GM19239 (cell line): ENCODE results near the gene GLIPR1L1.
"Not testable (repeated sequence)": the region's sequence is repeated elsewhere in the genome, so short reads cannot be mapped to it uniquely, and the experiment has no call there.

Source experiments
- DNase-seq: peaks from one replicate; pipeline ENCODE4 v3.0.0; 2011; ENCODE audit warnings: low spot score; ENCODE audit not compliant: insufficient read length
- FAIRE-seq: peaks from 2 replicates; lab custom pipeline; 2011; peaks lifted over from hg19 to GRCh38; lab: Jason Lieb, UNC

GLIPR1L1 gene

DNA sequence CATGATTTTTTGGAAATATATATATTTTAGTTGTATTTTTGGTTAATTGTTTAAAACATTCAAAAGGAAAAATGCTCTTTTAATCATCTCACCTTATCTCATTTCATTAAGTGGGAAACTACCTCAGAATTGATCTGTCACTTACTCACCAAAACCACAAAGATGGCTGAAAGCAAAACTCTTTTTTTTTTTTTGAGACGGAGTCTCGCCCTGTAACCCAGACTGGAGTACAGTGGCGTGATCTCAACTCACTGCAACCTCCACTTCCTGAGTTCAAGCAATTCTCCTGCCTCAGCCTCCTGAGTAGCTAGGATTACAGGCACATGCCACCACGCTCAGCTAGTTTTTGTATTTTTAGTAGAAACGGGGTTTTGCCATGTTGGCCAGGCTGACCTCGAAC lies 11.7 kb downstream of the GLIPR1L1 start:
- not testable (repeated sequence) for DNase-seq, FAIRE-seq

DNA sequence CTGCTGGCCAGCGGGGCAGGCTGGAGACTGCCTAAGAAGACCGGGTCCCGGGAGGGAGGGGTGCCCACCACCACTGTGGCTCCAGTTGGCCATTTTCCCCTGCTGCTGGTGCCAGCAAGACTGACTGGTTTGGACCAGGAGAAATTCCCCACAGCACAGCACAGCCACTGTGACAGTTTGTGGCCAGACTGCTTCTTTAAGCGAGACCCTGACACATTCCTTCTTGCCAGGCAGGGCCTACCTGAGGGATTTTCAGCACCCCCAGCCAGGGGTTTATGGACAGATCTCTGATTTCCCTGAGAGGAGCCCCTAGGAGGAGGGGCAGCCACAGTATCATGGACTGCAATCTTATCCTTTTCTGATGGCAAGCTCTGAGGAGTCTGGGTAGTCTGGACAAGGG lies 15.5 kb downstream of the GLIPR1L1 start:
- DNase-seq (no peak), FAIRE-seq (no peak)

DNA sequence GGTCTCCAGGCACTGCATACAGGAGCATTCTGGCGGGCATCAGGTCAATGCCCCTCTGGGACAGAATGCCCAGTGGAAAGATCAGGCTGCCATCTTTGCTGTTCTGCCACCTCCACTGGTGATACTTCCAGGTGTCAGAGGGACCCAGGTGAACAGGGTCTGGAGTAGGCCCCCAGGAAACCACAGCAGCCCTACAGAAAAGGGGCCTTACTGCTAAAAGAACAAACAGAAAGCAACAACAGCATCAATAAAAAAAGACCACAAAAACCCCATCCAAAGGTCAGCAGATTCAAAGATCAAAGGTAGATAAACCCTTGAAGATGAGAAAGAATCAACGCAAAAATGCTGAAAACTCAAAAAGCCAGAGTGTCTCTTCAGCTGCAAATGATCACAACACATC lies 15.9 kb downstream of the GLIPR1L1 start:
- DNase-seq (no peak), FAIRE-seq (no peak)

DNA sequence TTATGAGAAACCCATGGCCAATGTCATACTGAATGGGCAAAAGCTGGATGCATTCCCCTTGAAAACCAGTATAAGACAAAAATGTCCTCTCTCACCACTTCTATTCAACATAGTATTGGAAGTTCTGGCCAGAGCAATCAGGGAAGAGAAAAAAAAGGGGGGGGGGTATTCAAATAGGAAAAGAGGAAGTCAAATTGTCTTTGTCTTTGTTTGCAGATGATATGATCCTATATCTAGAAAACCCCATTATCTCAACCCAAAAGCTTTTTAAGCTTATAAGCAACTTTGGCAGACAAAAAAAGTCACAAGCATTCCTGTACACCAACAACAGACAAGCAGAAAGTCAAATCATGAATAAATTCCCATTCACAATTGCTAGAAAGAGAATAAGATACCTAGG lies 19.5 kb downstream of the GLIPR1L1 start:
- no peak for DNase-seq
- FAIRE-seq = no peak

- FAIRE-seq (no peak), DNase-seq (no peak)
Measured at GRCh38 chr12:75360920-75361319, 26.4 kb downstream of the GLIPR1L1 start.

GRCh38 chr12:75361408-75361807 lies 26.9 kb downstream of the GLIPR1L1 start:
- no peak for FAIRE-seq
- DNase-seq = no peak

DNA sequence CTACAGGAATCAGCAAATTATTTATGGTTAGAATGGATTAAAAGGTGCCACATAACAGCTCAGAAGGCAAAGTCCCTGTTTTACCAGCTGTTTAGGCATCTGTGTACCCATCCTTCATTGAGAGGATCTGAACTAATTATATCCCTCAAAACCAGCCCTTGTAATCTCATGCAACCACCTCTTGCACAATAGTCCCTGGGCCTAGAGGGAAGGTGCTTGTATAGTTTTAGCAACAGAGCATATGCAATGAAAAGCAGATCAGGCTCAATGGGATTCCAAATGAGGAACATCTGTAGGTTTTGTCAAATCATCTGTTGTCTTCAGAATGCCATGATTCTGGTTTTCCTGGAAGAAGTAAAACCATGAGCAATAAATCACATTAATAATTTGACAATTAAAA lies 30.4 kb downstream of the GLIPR1L1 start:
- FAIRE-seq (no peak), DNase-seq (no peak)

- peak; percentile 56 for FAIRE-seq
- DNase-seq = no peak
Measured at GRCh38 chr12:75366629-75367028, 32.2 kb downstream of the GLIPR1L1 start.

DNA sequence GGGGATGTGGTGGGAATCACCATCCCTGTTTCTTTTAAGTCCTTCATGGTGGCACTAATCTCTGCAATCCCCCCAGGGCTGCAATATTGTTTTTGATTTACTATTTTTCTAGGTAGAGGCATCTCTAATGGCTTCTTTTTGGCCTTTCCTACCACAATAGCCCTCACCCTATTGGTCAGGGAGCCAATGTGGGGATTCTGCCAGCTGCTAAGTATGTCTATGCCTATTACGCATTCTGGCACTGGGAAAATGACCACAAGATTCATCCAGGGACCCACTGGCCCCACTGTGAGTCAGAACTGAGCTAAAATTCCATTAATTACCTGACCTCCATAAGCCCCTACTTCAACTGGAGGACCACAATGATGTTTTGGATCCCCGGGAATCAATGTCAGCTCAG lies 40.5 kb downstream of the GLIPR1L1 start:
- FAIRE-seq (no peak), DNase-seq (no peak)

- FAIRE-seq = no peak
- DNase-seq = no peak
Measured at GRCh38 chr12:75378354-75378753, 43.9 kb downstream of the GLIPR1L1 start.

- DNase-seq = no peak
- no peak for FAIRE-seq
Measured at GRCh38 chr12:75389061-75389460, 54.6 kb downstream of the GLIPR1L1 start.

- DNase-seq = no peak
- no peak for FAIRE-seq
Measured at GRCh38 chr12:75389706-75390105, 55.2 kb downstream of the GLIPR1L1 start.

- FAIRE-seq = peak; percentile 72
Measured at GRCh38 chr12:75390156-75390898, 55.9 kb downstream of the GLIPR1L1 start.

GRCh38 chr12:75390899-75391538 lies 56.5 kb downstream of the GLIPR1L1 start, which contains the start of gene GLIPR1L2:
Gene GLIPR1L2, plus strand, starts transcription at chr12:75391089. Its CDS starts 28 bp downstream, at chr12:75391117.
- DNase-seq = peak; percentile 58
- peak; percentile 99 for FAIRE-seq

More at GRCh38 chr12:75390156-75390898, 55.9 kb downstream of the GLIPR1L1 start:
- DNase-seq = no peak

GRCh38 chr12:75404231-75404630 lies 69.8 kb downstream of the GLIPR1L1 start:
- FAIRE-seq = no peak

GRCh38 chr12:75407683-75408082 lies 73.2 kb downstream of the GLIPR1L1 start:
- FAIRE-seq (no peak), DNase-seq (no peak)

More at GRCh38 chr12:75404231-75404630, 69.8 kb downstream of the GLIPR1L1 start:
- no peak for DNase-seq

DNA sequence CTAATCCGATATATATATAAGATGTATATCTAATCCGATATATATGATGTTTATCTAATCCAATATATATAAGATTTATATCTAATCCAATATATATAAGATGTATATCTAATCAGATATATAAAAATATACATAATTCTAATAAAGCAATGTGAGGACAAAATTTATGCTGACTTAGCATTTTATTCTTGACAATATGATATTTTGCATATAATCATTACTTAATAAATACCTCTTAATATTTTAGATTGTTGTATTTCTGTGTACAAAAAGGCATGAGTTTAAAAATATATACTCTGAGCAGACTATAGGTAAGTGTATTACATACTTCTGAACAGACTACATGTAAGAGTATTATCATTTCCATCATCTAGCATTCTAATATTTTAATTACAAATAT lies 75.4 kb downstream of the GLIPR1L1 start:
- FAIRE-seq = no peak
- no peak for DNase-seq

- no peak for FAIRE-seq
- no peak for DNase-seq
Measured at GRCh38 chr12:75414671-75415070, 80.2 kb downstream of the GLIPR1L1 start.

DNA sequence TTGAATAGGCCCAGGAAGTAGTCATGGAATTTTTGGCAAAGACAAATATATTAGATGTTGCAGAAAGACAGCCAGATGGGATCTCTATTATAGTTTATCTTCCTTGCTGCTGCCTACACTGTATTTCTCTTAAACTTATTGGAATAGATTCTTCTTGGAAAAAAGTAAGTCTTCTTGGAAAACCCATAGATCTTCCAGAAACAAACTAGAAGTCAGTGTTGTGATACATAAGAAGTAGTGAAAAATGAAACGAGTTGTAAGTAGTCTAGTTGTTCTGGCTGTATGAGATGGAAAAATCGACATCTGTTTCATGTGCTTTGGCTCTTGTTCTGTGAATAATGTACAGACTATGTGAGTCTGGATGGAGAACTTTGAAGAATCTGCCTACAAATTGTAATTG lies 85.4 kb downstream of the GLIPR1L1 start:
- DNase-seq (no peak), FAIRE-seq (no peak)
